SK-N-SH (cell line): ENCODE results near the gene DCAKD. TPM values are rescaled to one million over a fixed set of nuclear protein-coding genes. Genes with fewer than 3 reads are reported as not detected.

ENCODE experiments used
- CTCF ChIA-PET: fragments of 300-600, 350-600 bp; formaldehyde crosslinking; extraction: SDS; loops from one replicate; lab custom pipeline; 2021; lab: Yijun Ruan, JAX
- POLR2A ChIA-PET: fragments of 350-600 bp; sonication (Branson Sonifier 250); formaldehyde crosslinking; extraction: SDS; loops from one replicate; lab custom pipeline; 2020; ENCODE audit warnings: antibody characterized with exemption, inconsistent platforms; lab: Yijun Ruan, JAX
- DNase-seq: peaks from one replicate; pipeline ENCODE4 v3.0.0; 2012
- H2AFZ ChIP-seq: fragments of 200-600 bp; sonication (generic); 2 replicates; pipeline ENCODE4 v1.8.1; 2016; ENCODE audit warnings: antibody characterized with exemption, mild to moderate bottlenecking, low read depth
- H3F3A ChIP-seq: fragments of 200-600 bp; sonication (generic); replicated peaks from 2 replicates; pipeline ENCODE3; 2016; ENCODE audit warnings: antibody characterized with exemption, mild to moderate bottlenecking; ENCODE audit not compliant: insufficient read depth
- H3K27ac ChIP-seq, 2 experiments: fragments of 200-500 bp in 1 of 2; fragments of 200-600 bp in 1 of 2; sonication (Bioruptor generic) in 1 of 2; sonication (generic), shearing (Covaris generic) in 1 of 2; 2 replicates each; pipeline versions ENCODE4 v1.5.1 to v1.6.1; 2014 to 2016; ENCODE audit warnings: low read depth in 2 of 2, inconsistent platforms in 1 of 2, low read length in 1 of 2, mild to moderate bottlenecking in 1 of 2, mixed read lengths in 1 of 2
- H3K27me3 ChIP-seq: fragments of 200-600 bp; sonication (generic), shearing (Covaris generic); 2 replicates; pipeline ENCODE4 v1.6.1; 2016; ENCODE audit warnings: mixed run types; ENCODE audit not compliant: insufficient read depth
- H3K36me3 ChIP-seq, 2 experiments: fragments of 200-500 bp in 1 of 2; fragments of 200-600 bp in 1 of 2; sonication (Bioruptor generic) in 1 of 2; sonication (generic) in 1 of 2; replicated peaks in 1 of 2; 2 replicates each; pipeline versions ENCODE3 to v1.5.1; 2014 to 2016; ENCODE audit warnings: low read length in 1 of 2, mild to moderate bottlenecking in 1 of 2; ENCODE audit not compliant: insufficient read depth in 2 of 2, control insufficient read depth in 1 of 2
- H3K4me1 ChIP-seq, 2 experiments: fragments of 200-500 bp in 1 of 2; fragments of 200-600 bp in 1 of 2; sonication (Bioruptor generic) in 1 of 2; sonication (generic), shearing (Covaris generic) in 1 of 2; 2 replicates each; pipeline versions ENCODE4 v1.5.1 to v1.6.1; 2014 to 2016; ENCODE audit warnings: low read depth in 1 of 2, low read length in 1 of 2, mixed run types in 1 of 2; ENCODE audit not compliant: insufficient read depth in 2 of 2, control insufficient read depth in 1 of 2
- H3K4me2 ChIP-seq: fragments of 200-600 bp; sonication (generic), shearing (Covaris generic); 2 replicates; pipeline ENCODE4 v1.6.1; 2017; ENCODE audit warnings: mixed run types
- H3K4me3 ChIP-seq, 2 experiments: fragments of 200-500 bp in 1 of 2; fragments of 200-600 bp in 1 of 2; sonication (Bioruptor generic) in 1 of 2; sonication (generic), shearing (Covaris generic) in 1 of 2; 2 replicates each; pipeline versions ENCODE4 v1.5.1 to v1.8.1; 2014 to 2016; ENCODE audit warnings: low read depth in 2 of 2, inconsistent platforms in 1 of 2, low read length in 1 of 2, mild to moderate bottlenecking in 1 of 2, mixed read lengths in 1 of 2, moderate library complexity in 1 of 2
- H3K79me2 ChIP-seq: fragments of 200-600 bp; sonication (generic); 2 replicates; pipeline ENCODE4 v1.8.1; 2017; ENCODE audit warnings: mild to moderate bottlenecking; ENCODE audit not compliant: insufficient read depth
- H3K9ac ChIP-seq: fragments of 200-600 bp; sonication (generic); 2 replicates; pipeline ENCODE4 v1.6.1; 2017; ENCODE audit warnings: mixed run types
- H3K9me2 ChIP-seq: fragments of 200-600 bp; sonication (generic); 2 replicates; pipeline ENCODE4 v1.6.1; 2017; ENCODE audit warnings: mixed run types
- H3K9me3 ChIP-seq: fragments of 200-600 bp; sonication (generic); 2 replicates; pipeline ENCODE4 v1.6.1; 2017; ENCODE audit warnings: mixed run types, mild to moderate bottlenecking, moderate library complexity
- H4K20me1 ChIP-seq: fragments of 200-600 bp; sonication (generic); 2 replicates; pipeline ENCODE4 v1.6.1; 2017; ENCODE audit warnings: mild to moderate bottlenecking, mixed run types; ENCODE audit not compliant: insufficient read depth
- EZH2phosphoT487 ChIP-seq: fragments of 200-600 bp; sonication (generic); IDR thresholded peaks from 2 replicates; pipeline ENCODE4 v1.6.1; 2017; ENCODE audit warnings: low read depth, mixed run types, mild to moderate bottlenecking, antibody characterized with exemption, moderate library complexity, borderline replicate concordance
- NRF1 ChIP-seq: IDR thresholded peaks from 2 replicates; pipeline ENCODE4 v1.6.1; 2012; ENCODE audit warnings: low read depth, mild to moderate bottlenecking, low read length
- RAD21 ChIP-seq: IDR thresholded peaks from 2 replicates; pipeline ENCODE4 v1.6.1; 2012; ENCODE audit warnings: mild to moderate bottlenecking, low read length
- RFX5 ChIP-seq: IDR thresholded peaks from 2 replicates; pipeline ENCODE4 v1.6.1; 2012; ENCODE audit warnings: mild to moderate bottlenecking, improper control_type of control experiment, low read length
- WGBS: methylation state at CpG from one replicate; pipeline ENCODE4 v1.1.6; 2017; ENCODE audit warnings: low lambda C conversion rate; 5-methylcytosine and 5-hydroxymethylcytosine counted together
- polyA plus RNA-seq, 3 experiments: library from polyadenylated mRNA; depleted of rRNA; stranded (reverse); fragments of >200 nt; gene quantifications; 2 replicates each; pipeline ENCODE4 v1.2.3, GENCODE V29; 2012
- TF ChIP-seq, protein P1 (sequence below): fragments of 150-350 bp; IDR thresholded peaks from 2 replicates; pipeline ENCODE4 v1.6.1; 2016; ENCODE audit warnings: mild to moderate bottlenecking, low read depth, low read length
- TF ChIP-seq, protein P2 (sequence below): IDR thresholded peaks from 2 replicates; pipeline ENCODE4 v1.4.0; 2012; ENCODE audit warnings: low read depth, borderline replicate concordance

The DCAKD gene
- polyA plus RNA-seq, 1 of the 3 experiments (the other 2 are of a cell fraction): 48.8 TPM

DNA sequence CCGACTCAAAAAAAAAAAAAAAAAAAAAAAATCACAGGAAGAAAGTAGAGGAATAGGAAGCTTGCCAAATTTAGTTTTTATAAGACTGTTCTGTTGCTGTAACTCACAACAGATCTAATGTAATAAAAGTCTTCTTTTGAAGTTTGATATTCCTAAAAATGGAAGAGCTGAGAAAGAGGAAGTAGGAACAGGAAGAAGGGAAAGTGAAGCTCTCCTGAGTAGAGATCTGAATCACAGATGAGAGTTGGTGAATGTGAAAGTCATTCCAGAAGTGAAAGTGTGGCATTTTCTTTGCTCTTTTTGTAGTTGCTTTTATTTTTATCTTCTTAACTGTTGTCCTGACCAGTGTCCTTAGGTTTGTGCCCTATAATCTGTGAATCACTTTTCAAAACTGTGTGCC lies 11.8 kb upstream of the DCAKD start:
- WGBS: 95% methylated on average over 1 of the region's 1 CpG
- Histone ChIP-seq H3K4me3 (no peak overlapping the region), H3K9me2 (no peaks in the 10 kb centered on the region), H3F3A (peaks cover 8% of the 10 kb centered on the region), H4K20me1 (peaks cover 20% of the 10 kb centered on the region), H3K4me1 (peaks cover 7% of the 10 kb centered on the region in 2 experiments; a peak in 2 of 4 replicates), H3K27me3 (no peaks in the 10 kb centered on the region), H3K4me2 (peak overlapping the region; percentile 75; the same call in 1 of the 2 replicates), H3K36me3 (peaks cover 2 to 17% of the 10 kb centered on the region in 2 experiments), H2AFZ (no peak overlapping the region), H3K79me2 (peaks cover 92% of the 10 kb centered on the region), H3K27ac (0 out of 4 replicates have a peak overlapping the region, but pooled peaks of 1 of the 2 experiments have one; percentile 8), H3K9ac (no peak overlapping the region), H3K9me3 (no peaks in the 10 kb centered on the region)
- CTCF ChIA-PET: interaction anchor here (0.9 to 3.7 kb wide), 6 partner anchors 36 to 284 kb away, joined by 3 to 14 read pairs (median 4); no protein-coding TSS in a partner anchor
- no peak for DNase-seq
- POLR2A ChIA-PET: no interaction called here
- no peak for TF ChIP-seq RFX5
- TF ChIP-seq, protein P1, sequence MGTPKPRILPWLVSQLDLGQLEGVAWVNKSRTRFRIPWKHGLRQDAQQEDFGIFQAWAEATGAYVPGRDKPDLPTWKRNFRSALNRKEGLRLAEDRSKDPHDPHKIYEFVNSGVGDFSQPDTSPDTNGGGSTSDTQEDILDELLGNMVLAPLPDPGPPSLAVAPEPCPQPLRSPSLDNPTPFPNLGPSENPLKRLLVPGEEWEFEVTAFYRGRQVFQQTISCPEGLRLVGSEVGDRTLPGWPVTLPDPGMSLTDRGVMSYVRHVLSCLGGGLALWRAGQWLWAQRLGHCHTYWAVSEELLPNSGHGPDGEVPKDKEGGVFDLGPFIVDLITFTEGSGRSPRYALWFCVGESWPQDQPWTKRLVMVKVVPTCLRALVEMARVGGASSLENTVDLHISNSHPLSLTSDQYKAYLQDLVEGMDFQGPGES: no peak
- TF ChIP-seq, all 33 proteins: peak for 0

DNA sequence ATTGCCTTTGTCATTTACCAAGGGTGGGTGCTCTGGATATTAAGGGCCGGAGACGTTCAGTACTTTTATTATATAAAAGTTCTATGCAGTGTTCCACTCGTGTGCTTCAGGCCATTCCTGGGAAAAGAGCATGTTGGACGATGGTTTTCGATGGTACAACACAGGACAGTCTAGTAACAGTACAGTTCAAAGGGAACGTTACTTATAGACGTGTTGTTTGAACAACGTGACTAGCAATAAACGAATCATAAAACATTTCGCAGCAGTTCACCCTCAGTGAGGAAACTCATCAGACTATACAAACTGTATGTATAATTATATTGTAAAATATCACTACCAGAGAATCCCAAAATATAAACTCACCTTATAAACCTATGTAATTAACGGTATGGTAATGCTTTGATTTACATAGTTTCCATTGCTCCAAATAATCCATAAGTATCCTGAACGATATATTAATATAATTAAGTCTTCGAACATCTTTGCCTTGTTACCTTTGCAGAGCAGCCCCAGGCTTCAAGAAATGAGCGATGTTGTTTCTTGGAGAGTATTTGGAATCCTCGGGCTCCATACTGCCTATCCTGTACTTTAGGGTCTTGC lies 10.3 kb upstream of the DCAKD start:
- Histone ChIP-seq H3K27ac (peak overlapping the region; percentile 86 to 87; a peak in 3 of 4 replicates), H3K4me1 (peaks cover 6 to 7% of the 10 kb centered on the region in 2 experiments; a peak in 2 of 4 replicates), H3K27me3 (no peaks in the 10 kb centered on the region), H2AFZ (peak overlapping the region; percentile 81), H3F3A (peaks cover 8% of the 10 kb centered on the region), H3K36me3 (peaks cover 0 to 10% of the 10 kb centered on the region in 2 experiments), H3K9me3 (no peaks in the 10 kb centered on the region), H4K20me1 (peaks cover 20% of the 10 kb centered on the region), H3K4me3 (peak overlapping the region; percentile 70 to 89), H3K9me2 (no peaks in the 10 kb centered on the region), H3K9ac (peak overlapping the region; percentile 95), H3K79me2 (peaks cover 82% of the 10 kb centered on the region), H3K4me2 (peak overlapping the region; percentile 75)
- TF ChIP-seq RAD21: no peak
- TF ChIP-seq, protein P2, sequence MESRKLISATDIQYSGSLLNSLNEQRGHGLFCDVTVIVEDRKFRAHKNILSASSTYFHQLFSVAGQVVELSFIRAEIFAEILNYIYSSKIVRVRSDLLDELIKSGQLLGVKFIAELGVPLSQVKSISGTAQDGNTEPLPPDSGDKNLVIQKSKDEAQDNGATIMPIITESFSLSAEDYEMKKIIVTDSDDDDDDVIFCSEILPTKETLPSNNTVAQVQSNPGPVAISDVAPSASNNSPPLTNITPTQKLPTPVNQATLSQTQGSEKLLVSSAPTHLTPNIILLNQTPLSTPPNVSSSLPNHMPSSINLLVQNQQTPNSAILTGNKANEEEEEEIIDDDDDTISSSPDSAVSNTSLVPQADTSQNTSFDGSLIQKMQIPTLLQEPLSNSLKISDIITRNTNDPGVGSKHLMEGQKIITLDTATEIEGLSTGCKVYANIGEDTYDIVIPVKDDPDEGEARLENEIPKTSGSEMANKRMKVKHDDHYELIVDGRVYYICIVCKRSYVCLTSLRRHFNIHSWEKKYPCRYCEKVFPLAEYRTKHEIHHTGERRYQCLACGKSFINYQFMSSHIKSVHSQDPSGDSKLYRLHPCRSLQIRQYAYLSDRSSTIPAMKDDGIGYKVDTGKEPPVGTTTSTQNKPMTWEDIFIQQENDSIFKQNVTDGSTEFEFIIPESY: no peak
- no peak for TF ChIP-seq NRF1
- no peak for TF ChIP-seq EZH2phosphoT487
- 2% methylated on average over 15 of the region's 15 CpGs for WGBS
- CTCF ChIA-PET: interaction anchor here (1.4 to 2.8 kb wide), 6 partner anchors 38 to 141 kb away, joined by 4 to 14 read pairs (median 5); partner anchors contain the start of gene ACBD4
- peak; percentile 89 for DNase-seq
- POLR2A ChIA-PET: interaction anchor here (0.6 to 1.9 kb wide), 9 partner anchors 10 to 104 kb away, joined by 3 to 14 read pairs (median 5); partner anchors contain the start of genes DCAKD and HEXIM1
